Nephron (organoid): ENCODE results near the gene ZDHHC21.

Experiments
- H3K27ac Mint-ChIP-seq, 3 experiments: 2 replicates each; pipeline ENCODE4 v1.8.0; 2020; ENCODE audit warnings: mixed read lengths in 3 of 3, mild to moderate bottlenecking in 2 of 3, moderate library complexity in 1 of 3
- H3K27me3 Mint-ChIP-seq: 2 replicates; pipeline ENCODE4 v1.8.0; 2021; ENCODE audit warnings: low read depth, mild to moderate bottlenecking, moderate library complexity, mixed read lengths
- H3K36me3 Mint-ChIP-seq: 2 replicates; pipeline ENCODE4 v1.8.0; 2020; ENCODE audit warnings: low read depth, mixed read lengths
- H3K4me1 Mint-ChIP-seq: 2 replicates; pipeline ENCODE4 v1.8.0; 2020; ENCODE audit warnings: mixed read lengths
- H3K4me3 Mint-ChIP-seq, 3 experiments: 2 replicates each; pipeline ENCODE4 v1.8.0; 2020; ENCODE audit warnings: mild to moderate bottlenecking in 3 of 3, mixed read lengths in 3 of 3, moderate library complexity in 2 of 3
- H3K9me3 Mint-ChIP-seq: 2 replicates; pipeline ENCODE4 v1.8.0; 2020; ENCODE audit warnings: mixed read lengths
- TF ChIP-seq, protein P1 (sequence below), 3 experiments: fragments of 200-600 bp; sonication (generic); IDR thresholded peaks; one replicate each; pipeline ENCODE4 v1.5.0; 2021; ENCODE audit warnings: antibody characterized with exemption in 3 of 3; ENCODE audit not compliant: unreplicated experiment in 3 of 3

Gene ZDHHC21

DNA sequence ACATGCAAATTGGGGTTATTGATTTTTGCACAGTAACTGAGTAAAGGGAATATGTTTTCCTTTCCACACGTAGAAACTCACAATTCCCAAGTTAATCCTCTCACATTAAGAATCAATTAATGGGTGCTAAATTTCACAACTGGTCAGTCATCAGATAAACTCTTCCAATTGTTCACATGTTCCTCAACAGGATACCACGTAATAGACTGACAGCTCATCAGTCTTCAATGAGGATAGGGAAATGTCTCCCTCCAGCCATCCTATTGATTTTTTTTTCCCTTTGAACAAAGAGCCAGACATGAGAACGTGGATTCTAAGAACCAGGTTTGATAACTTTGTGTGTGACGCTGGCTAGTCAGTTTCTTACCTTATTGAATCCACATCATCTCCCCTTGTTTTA is 30.1 kb upstream of the ZDHHC21 start:
- H3K36me3 Mint-ChIP-seq = peaks cover 4% of the 10 kb centered on the region

DNA sequence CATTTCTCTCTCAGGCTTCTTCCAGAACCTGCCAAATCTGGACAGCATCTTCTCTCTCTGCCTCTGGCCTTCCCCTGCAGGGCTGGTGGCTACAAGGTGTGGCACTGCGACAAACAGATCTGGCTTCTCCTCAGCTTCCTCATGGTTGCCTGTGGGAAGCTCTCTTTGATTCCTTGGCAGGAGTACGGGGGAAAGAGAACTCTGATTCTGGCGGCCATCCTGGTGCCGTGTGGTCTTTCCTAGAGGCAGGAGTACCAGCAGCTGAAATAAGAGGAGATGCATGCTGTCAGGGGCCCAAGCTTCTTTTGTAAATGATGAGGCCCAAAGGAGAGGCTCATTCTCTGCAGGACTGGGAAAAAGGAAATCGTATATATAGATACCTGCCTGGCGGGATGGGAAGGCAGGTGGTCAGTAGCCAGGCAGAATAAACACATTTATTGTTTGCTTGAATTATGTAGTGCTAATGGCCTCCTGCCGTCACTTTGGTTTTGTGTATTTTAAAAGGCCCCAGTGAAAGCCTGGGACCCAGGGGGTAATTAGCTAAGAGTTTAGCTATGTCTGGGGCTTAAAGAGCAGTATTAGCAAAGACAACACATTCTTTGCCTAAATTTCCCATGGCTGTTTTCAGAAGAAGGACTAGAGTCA is 29.3 kb upstream of the ZDHHC21 start, which contains the start of gene CER1:
CER1 (minus strand) TSS at position 343 of the 645 bp plus-strand sequence; CDS start at position 282, 61 bp downstream.
- Mint-ChIP-seq H3K27ac (no peak within 1 kb of the TSS), H3K4me1 (no peaks in the 10 kb centered on the region), H3K27me3 (peaks cover 13% of the 10 kb centered on the region), H3K4me3 (no peak within 1 kb of the TSS), H3K9me3 (no peaks in the 10 kb centered on the region), H3K36me3 (peaks cover 4% of the 10 kb centered on the region)
- TF ChIP-seq, protein P1, sequence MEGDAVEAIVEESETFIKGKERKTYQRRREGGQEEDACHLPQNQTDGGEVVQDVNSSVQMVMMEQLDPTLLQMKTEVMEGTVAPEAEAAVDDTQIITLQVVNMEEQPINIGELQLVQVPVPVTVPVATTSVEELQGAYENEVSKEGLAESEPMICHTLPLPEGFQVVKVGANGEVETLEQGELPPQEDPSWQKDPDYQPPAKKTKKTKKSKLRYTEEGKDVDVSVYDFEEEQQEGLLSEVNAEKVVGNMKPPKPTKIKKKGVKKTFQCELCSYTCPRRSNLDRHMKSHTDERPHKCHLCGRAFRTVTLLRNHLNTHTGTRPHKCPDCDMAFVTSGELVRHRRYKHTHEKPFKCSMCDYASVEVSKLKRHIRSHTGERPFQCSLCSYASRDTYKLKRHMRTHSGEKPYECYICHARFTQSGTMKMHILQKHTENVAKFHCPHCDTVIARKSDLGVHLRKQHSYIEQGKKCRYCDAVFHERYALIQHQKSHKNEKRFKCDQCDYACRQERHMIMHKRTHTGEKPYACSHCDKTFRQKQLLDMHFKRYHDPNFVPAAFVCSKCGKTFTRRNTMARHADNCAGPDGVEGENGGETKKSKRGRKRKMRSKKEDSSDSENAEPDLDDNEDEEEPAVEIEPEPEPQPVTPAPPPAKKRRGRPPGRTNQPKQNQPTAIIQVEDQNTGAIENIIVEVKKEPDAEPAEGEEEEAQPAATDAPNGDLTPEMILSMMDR (IDR thresholded peaks at IDR 0.05; ENCODE audit: unreplicated experiment in 3 of 3) = no peak

More for the DNA sequence above, 30.1 kb upstream of the ZDHHC21 start:
- Mint-ChIP-seq H3K27me3 (peaks cover 13% of the 10 kb centered on the region), H3K27ac (no peak overlapping the region), H3K4me1 (no peaks in the 10 kb centered on the region), H3K4me3 (no peak overlapping the region), H3K9me3 (no peaks in the 10 kb centered on the region)
- TF ChIP-seq, protein P1 (IDR thresholded peaks at IDR 0.05; ENCODE audit: unreplicated experiment in 3 of 3) = no peak

DNA sequence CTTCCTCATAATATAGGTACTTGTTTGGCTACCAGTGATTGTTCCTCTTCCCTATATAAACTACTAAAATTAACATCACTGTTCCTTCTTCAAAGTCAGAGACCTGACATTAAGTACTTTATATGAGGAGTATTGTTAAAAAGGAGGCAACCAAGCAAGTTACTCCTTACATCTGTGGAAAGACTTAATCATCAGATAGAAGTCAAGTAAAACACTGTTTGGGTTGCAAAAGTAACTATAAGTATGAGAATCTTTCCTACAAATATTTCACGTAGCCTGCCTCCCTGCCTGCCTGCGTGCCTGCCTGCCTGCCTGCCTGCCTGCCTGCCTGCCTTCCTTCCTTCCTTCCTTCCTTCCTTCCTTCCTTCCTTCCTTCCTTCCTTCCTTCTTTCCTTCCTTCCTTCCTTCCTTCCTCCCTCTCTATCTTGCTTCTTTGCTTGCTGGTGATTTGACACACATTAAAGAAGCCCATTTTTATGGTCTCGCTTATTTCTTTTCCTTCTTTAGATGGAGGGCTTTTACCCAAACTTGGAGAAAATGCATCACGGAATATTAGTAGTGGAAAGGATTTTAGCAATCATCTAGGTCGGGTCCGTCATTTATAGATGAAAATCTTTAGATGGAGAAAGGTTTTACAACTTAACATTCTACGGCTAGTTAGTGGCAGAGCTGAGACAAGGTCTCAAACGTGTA is 26.1 kb upstream of the ZDHHC21 start:
- Mint-ChIP-seq H3K9me3 (no peaks in the 10 kb centered on the region), H3K27me3 (peaks cover 13% of the 10 kb centered on the region), H3K4me1 (no peaks in the 10 kb centered on the region), H3K27ac (no peak overlapping the region), H3K36me3 (peaks cover 5% of the 10 kb centered on the region), H3K4me3 (no peak overlapping the region)
- TF ChIP-seq, protein P1 (IDR thresholded peaks at IDR 0.05; ENCODE audit: unreplicated experiment in 3 of 3) = no peak

DNA sequence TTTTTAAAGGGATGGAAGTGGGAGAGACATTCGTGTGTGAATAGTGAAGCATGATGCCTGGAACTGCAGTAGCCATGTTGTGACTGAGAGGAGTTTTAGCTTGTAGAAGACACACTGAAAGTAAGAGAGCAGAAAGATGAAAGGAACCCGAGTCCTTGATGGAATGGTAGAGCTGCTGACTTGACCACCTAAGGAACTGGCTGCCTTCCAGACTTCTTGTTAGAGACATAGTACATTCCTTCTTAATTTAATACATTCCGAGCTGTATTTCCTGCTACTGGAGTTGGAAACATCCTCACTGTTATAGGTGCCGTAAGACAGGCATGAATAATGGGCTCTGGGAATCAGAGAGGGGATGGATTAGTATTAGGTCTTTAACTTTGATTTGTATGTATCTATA is 21.9 kb upstream of the ZDHHC21 start:
- peaks cover 6% of the 10 kb centered on the region for H3K27me3 Mint-ChIP-seq
- H3K27ac Mint-ChIP-seq = no peak overlapping the region
- TF ChIP-seq, protein P1 (IDR thresholded peaks at IDR 0.05; ENCODE audit: unreplicated experiment in 3 of 3) = no peak
- peaks cover 5% of the 10 kb centered on the region for H3K9me3 Mint-ChIP-seq
- H3K4me3 Mint-ChIP-seq = no peak overlapping the region
- H3K36me3 Mint-ChIP-seq = peaks cover 25% of the 10 kb centered on the region
- H3K4me1 Mint-ChIP-seq = no peaks in the 10 kb centered on the region

DNA sequence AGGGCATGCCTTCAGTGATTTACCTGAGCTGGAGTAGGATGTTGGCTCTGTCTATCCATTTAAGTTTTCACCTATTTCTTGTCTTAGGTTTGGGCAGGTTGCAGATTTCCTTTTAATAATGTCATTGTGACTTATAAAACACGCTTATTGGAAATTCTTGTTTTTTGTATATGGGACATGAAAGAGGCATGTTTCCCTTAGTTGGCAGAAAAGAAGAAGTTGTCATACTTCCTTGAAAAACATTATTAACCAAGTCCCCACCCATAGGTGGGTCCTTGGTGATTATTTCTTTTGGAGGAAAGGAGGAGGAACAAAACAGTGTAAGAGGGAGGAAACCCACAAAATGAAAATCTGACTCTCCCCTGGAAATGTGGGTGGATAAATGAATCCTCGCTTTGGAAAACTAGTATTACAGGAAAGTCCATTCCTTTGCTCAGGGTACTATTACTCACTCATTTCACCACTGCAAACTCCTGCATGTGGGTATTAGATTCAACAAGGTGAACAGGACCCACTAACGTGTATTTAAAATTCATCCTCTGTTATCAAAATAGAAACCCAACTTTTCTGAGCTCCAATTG is 20.0 kb upstream of the ZDHHC21 start:
- H3K27me3 Mint-ChIP-seq = no peaks in the 10 kb centered on the region
- H3K27ac Mint-ChIP-seq = no peak overlapping the region
- H3K36me3 Mint-ChIP-seq = peaks cover 39% of the 10 kb centered on the region
- peaks cover 21% of the 10 kb centered on the region for H3K9me3 Mint-ChIP-seq
- TF ChIP-seq, protein P1 (IDR thresholded peaks at IDR 0.05; ENCODE audit: unreplicated experiment in 3 of 3) = no peak
- H3K4me3 Mint-ChIP-seq = no peak overlapping the region
- H3K4me1 Mint-ChIP-seq = no peaks in the 10 kb centered on the region
